HG03039 (cell line): ENCODE results near the gene TFPI.
"Not testable (repeated sequence)": the region's sequence is repeated elsewhere in the genome, so short reads cannot be mapped to it uniquely, and the experiment has no call there.

ENCODE experiments used
- ATAC-seq: cut with Tn5 transposase; IDR thresholded peaks from one replicate; pipeline ENCODE4 v1.9.1; 2021; ENCODE audit warnings: mild to moderate bottlenecking, moderate library complexity; ENCODE audit not compliant: unreplicated experiment

TFPI gene

GRCh38 chr2:187554704-187555082, 458 bp upstream of the TFPI start:
- ATAC-seq, result no peak

GRCh38 chr2:187552828-187553681, 1.2 kb downstream of the TFPI start:
- ATAC-seq, result no peak

GRCh38 chr2:187552381-187552780, 1.9 kb downstream of the TFPI start:
- no peak for ATAC-seq

GRCh38 chr2:187550857-187551256, 3.4 kb downstream of the TFPI start:
- ATAC-seq, result no peak

GRCh38 chr2:187549951-187550555, 4.2 kb downstream of the TFPI start:
- no peak for ATAC-seq

- ATAC-seq, result no peak
Observed at GRCh38 chr2:187549193-187549592, 5.0 kb downstream of the TFPI start.

- no peak for ATAC-seq
Observed at GRCh38 chr2:187548656-187549055, 5.6 kb downstream of the TFPI start.

- ATAC-seq, result no peak
Observed at GRCh38 chr2:187547353-187547979, 6.8 kb downstream of the TFPI start.

- no peak for ATAC-seq
Observed at GRCh38 chr2:187546762-187547333, 7.4 kb downstream of the TFPI start.

- no peak for ATAC-seq
Observed at GRCh38 chr2:187545238-187545751, 8.9 kb downstream of the TFPI start.

GRCh38 chr2:187544371-187545080, 9.7 kb downstream of the TFPI start:
- ATAC-seq, result no peak

- no peak for ATAC-seq
Observed at GRCh38 chr2:187543488-187543887, 10.7 kb downstream of the TFPI start.

- ATAC-seq, result no peak
Observed at GRCh38 chr2:187542123-187542522, 12.1 kb downstream of the TFPI start.

GRCh38 chr2:187541086-187542085, 12.8 kb downstream of the TFPI start:
- no peak for ATAC-seq

GRCh38 chr2:187538222-187538621, 16.0 kb downstream of the TFPI start:
- not testable (repeated sequence) for ATAC-seq

- not testable (repeated sequence) for ATAC-seq
Observed at GRCh38 chr2:187535381-187535780, 18.9 kb downstream of the TFPI start.

GRCh38 chr2:187532333-187533120, 21.7 kb downstream of the TFPI start:
- ATAC-seq, result no peak

GRCh38 chr2:187529977-187530721, 24.1 kb downstream of the TFPI start:
- ATAC-seq, result no peak
